GM19025 (cell line): ENCODE data around the gene PRDM9.
"Not testable (repeated sequence)": the region's sequence is repeated elsewhere in the genome, so short reads cannot be mapped to it uniquely, and the experiment has no call there.

Experiments used
- ATAC-seq: cut with Tn5 transposase; IDR thresholded peaks from one replicate; pipeline ENCODE4 v1.9.1; 2021; ENCODE audit warnings: mild to moderate bottlenecking, low read depth, moderate library complexity; ENCODE audit not compliant: unreplicated experiment

The PRDM9 gene

GRCh38 chr5:23507278-23507685 lies at the start of gene PRDM9:
Gene PRDM9 (plus strand): TSS chr5:23507609. CDS start chr5:23509034, 1,425 bp downstream.
- ATAC-seq: no peak

GRCh38 chr5:23457780-23458179 lies 49.6 kb upstream of the PRDM9 start:
- ATAC-seq: no peak

- ATAC-seq: no peak
Measured at GRCh38 chr5:23459214-23459613, 48.2 kb upstream of the PRDM9 start.

- no peak for ATAC-seq
Measured at GRCh38 chr5:23461576-23461975, 45.8 kb upstream of the PRDM9 start.

- ATAC-seq: no peak
Measured at GRCh38 chr5:23466401-23466912, 41.0 kb upstream of the PRDM9 start.

- ATAC-seq: no peak
Measured at GRCh38 chr5:23468658-23469057, 38.8 kb upstream of the PRDM9 start.

- ATAC-seq: no peak
Measured at GRCh38 chr5:23473915-23474314, 33.5 kb upstream of the PRDM9 start.

GRCh38 chr5:23474315-23474714 lies 33.1 kb upstream of the PRDM9 start:
- ATAC-seq: no peak

- no peak for ATAC-seq
Measured at GRCh38 chr5:23476580-23476979, 30.8 kb upstream of the PRDM9 start.

GRCh38 chr5:23482642-23483041 lies 24.8 kb upstream of the PRDM9 start:
- ATAC-seq: no peak

GRCh38 chr5:23483090-23483489 lies 24.3 kb upstream of the PRDM9 start:
- no peak for ATAC-seq

- ATAC-seq: no peak
Measured at GRCh38 chr5:23484096-23484495, 23.3 kb upstream of the PRDM9 start.

- ATAC-seq: not testable (repeated sequence)
Measured at GRCh38 chr5:23486227-23486626, 21.2 kb upstream of the PRDM9 start.

GRCh38 chr5:23490993-23491392 lies 16.4 kb upstream of the PRDM9 start:
- ATAC-seq: no peak

GRCh38 chr5:23494558-23494957 lies 12.9 kb upstream of the PRDM9 start:
- ATAC-seq: no peak

- ATAC-seq: no peak
Measured at GRCh38 chr5:23496576-23496975, 10.8 kb upstream of the PRDM9 start.

GRCh38 chr5:23506329-23507236 lies 826 bp upstream of the PRDM9 start:
- ATAC-seq: no peak

- ATAC-seq: not testable (repeated sequence)
Measured at GRCh38 chr5:23510434-23510833, 3.0 kb downstream of the PRDM9 start.

- no peak for ATAC-seq
Measured at GRCh38 chr5:23522553-23522952, 15.1 kb downstream of the PRDM9 start.

GRCh38 chr5:23523031-23523430 lies 15.6 kb downstream of the PRDM9 start:
- ATAC-seq: no peak

- no peak for ATAC-seq
Measured at GRCh38 chr5:23523998-23524397, 16.6 kb downstream of the PRDM9 start.

- ATAC-seq: no peak
Measured at GRCh38 chr5:23525751-23526150, 18.3 kb downstream of the PRDM9 start.
